GM18508 (cell line): ENCODE measurements around the gene CACHD1.
"Not testable (repeated sequence)": the region's sequence is repeated elsewhere in the genome, so short reads cannot be mapped to it uniquely, and the experiment has no call there.

Source experiments
- ATAC-seq: cut with Tn5 transposase; IDR thresholded peaks from one replicate; pipeline ENCODE4 v1.9.1; 2021; ENCODE audit warnings: moderate number of reproducible peaks; ENCODE audit not compliant: insufficient read depth, unreplicated experiment

Gene CACHD1

GRCh38 chr1:64685217-64685616, 215.3 kb downstream of the CACHD1 start:
- no peak for ATAC-seq

GRCh38 chr1:64685765-64686341, 215.9 kb downstream of the CACHD1 start:
- ATAC-seq, result no peak

GRCh38 chr1:64686828-64687724, 217.1 kb downstream of the CACHD1 start:
- ATAC-seq, result no peak

- ATAC-seq, result no peak
Measured at GRCh38 chr1:64687725-64688327, 217.9 kb downstream of the CACHD1 start.

GRCh38 chr1:64691626-64692025, 221.7 kb downstream of the CACHD1 start:
- no peak for ATAC-seq

GRCh38 chr1:64692911-64693310, 223.0 kb downstream of the CACHD1 start:
- ATAC-seq, result no peak

GRCh38 chr1:64693406-64693805, 223.5 kb downstream of the CACHD1 start:
- ATAC-seq, result no peak

- ATAC-seq, result no peak
Measured at GRCh38 chr1:64696879-64697278, 226.9 kb downstream of the CACHD1 start.

- ATAC-seq, result no peak
Measured at GRCh38 chr1:64699327-64699726, 229.4 kb downstream of the CACHD1 start.

GRCh38 chr1:64701071-64701470, 231.1 kb downstream of the CACHD1 start:
- ATAC-seq, result no peak

- no peak for ATAC-seq
Measured at GRCh38 chr1:64701886-64702285, 232.0 kb downstream of the CACHD1 start.

GRCh38 chr1:64702670-64703069, 232.7 kb downstream of the CACHD1 start:
- ATAC-seq, result not testable (repeated sequence)

GRCh38 chr1:64703600-64703999, 233.7 kb downstream of the CACHD1 start:
- ATAC-seq, result no peak

GRCh38 chr1:64705591-64705990, 235.7 kb downstream of the CACHD1 start:
- no peak for ATAC-seq

GRCh38 chr1:64711266-64711665, 241.3 kb downstream of the CACHD1 start:
- no peak for ATAC-seq

- no peak for ATAC-seq
Measured at GRCh38 chr1:64712049-64712448, 242.1 kb downstream of the CACHD1 start.

- no peak for ATAC-seq
Measured at GRCh38 chr1:64715186-64715585, 245.3 kb downstream of the CACHD1 start.

GRCh38 chr1:64721135-64721534, 251.2 kb downstream of the CACHD1 start:
- no peak for ATAC-seq

- ATAC-seq, result no peak
Measured at GRCh38 chr1:64721576-64722145, 251.7 kb downstream of the CACHD1 start.

GRCh38 chr1:64727861-64728260, 257.9 kb downstream of the CACHD1 start:
- ATAC-seq, result no peak
